ENCODE measurements around the gene TMEM41B.
"Not testable (repeated sequence)": the region's sequence is repeated elsewhere in the genome, so short reads cannot be mapped to it uniquely, and the experiment has no call there.

Gene TMEM41B

DNA sequence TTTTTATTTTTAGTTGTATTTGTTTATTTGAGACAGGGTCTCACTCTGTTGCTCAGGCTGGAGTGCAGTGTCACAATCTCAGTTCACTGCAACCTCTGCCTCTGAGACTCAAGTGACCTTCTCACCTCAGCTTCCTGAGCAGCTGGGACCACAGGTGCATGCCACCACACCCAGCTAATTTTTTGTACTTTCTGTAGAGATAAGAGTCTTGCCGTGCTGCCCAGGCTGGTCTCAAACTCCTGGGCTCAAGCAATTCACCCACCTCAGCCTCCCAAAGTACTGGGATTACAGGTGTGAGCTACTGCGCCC, 53.6 kb downstream of the TMEM41B start:
- DNase-seq (ENCODE audit: low read depth in 2 of 2), result not testable (repeated sequence)

- DNase-seq (ENCODE audit: low read depth in 2 of 2), result no peak
These were observed 54.2 kb downstream of the TMEM41B start for GRCh38 chr11:9259981-9260837.

- DNase-seq (ENCODE audit: low read depth in 2 of 2), result not testable (repeated sequence)
These were observed 56.1 kb downstream of the TMEM41B start for GRCh38 chr11:9258279-9258678.

DNA sequence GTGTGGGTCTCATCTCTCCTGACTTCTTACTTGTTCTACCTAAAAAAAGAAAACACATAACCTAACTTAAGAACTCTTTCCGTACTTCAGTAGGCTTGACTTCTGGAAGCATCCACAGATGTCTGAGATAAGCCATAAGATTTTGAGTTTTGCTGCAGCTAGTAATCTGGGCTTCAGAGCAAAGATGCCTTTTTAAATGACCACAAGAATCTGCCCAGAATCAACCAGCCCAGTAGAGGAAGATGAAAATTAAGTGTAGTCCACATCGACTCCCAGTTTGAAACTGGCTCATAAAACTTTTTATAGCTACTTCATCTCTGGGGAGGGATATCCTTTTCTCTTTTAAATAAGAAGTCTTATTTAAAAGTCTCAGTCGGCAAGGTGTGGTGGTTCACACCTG, 60.0 kb downstream of the TMEM41B start:
- DNase-seq (ENCODE audit: low read depth in 2 of 2), result no peak

DNA sequence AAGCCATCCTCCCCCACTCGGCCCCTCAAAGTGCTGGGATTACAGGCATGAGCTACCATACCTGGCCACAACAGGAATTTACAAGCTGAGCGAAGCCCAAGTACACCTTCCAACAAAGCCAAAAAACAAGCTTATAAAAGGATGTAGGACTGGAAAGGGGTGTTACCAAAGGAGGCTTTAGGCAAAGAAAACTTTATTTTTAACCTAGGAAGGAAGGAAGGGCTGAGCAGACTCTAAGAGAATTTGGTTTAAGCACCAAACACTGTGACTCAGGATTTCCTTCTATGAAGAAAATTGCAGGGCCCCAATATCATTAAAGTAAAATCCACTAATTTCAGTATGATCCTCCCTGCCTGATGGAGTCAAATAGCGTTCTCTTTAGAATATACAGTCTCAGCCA, 61.3 kb downstream of the TMEM41B start:
- no peak for DNase-seq (ENCODE audit: low read depth in 2 of 2)

DNA sequence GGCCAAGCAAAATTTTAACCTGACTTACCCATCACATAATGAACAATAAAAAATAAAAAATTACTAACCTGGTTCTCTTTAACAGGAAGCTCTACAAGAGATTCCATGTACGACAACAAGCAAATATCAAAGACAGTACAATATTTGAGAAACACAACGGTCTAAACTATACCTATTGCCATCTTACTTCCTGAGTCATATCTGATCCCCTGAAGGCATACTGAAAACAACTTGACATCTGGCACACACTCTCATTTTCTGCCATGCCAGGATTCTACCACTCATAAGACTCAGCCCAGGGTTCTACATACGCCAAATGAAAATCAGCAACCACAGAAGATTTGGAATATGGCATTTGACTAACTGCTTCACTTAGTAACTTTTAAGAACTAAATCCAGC, 63.1 kb downstream of the TMEM41B start:
- peak in 1 of 2 donors; percentile 3 for DNase-seq (ENCODE audit: low read depth in 2 of 2)

DNA sequence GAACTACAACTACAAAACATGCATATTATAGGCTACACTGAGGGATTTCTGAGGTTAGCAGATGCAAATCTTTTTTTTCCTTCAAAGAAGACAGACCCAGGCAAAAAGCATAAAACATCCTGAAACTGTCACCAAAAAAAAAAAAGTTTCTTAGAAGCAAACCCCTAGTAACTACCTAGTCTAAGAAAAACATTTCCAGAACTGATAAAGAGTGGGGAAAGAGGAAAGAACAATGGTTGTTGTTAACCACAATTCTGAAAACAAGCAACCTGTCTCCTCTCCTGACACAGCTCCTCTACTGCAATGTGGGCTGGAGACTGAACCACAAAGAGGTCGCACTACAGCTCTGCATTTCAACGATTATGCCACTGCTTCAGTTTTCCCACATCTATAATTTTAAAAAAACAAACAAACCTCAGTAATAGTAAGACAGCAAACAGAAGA, 64.2 kb downstream of the TMEM41B start:
- DNase-seq (ENCODE audit: low read depth in 2 of 2), result peak in 1 of 2 donors; percentile 34

DNA sequence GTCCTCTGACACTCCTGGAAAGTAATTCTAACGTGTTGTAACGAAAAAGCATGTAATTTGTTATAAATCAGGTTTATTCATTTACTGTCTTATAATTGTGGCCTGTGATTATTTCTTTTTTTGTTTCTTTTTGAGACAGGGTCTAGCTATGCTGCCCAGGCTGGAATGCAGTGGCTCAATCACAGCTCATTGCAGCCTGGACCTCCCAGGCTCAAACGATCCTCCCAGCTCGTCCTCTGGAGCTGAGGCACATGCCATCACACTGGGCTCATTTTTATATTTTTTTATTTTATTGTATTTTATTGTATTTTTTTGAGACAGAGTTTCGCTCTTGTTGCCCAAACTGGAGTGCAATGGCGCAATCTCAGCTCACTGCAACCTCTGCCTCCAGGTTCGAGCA, 65.1 kb downstream of the TMEM41B start:
- no peak for DNase-seq (ENCODE audit: low read depth in 2 of 2)

- DNase-seq (ENCODE audit: low read depth in 2 of 2), result no peak
These were observed 66.5 kb downstream of the TMEM41B start for GRCh38 chr11:9247863-9248262.

GRCh38 chr11:9236242-9236641, 78.2 kb downstream of the TMEM41B start:
- DNase-seq (ENCODE audit: low read depth in 2 of 2), result not testable (repeated sequence)

DNA sequence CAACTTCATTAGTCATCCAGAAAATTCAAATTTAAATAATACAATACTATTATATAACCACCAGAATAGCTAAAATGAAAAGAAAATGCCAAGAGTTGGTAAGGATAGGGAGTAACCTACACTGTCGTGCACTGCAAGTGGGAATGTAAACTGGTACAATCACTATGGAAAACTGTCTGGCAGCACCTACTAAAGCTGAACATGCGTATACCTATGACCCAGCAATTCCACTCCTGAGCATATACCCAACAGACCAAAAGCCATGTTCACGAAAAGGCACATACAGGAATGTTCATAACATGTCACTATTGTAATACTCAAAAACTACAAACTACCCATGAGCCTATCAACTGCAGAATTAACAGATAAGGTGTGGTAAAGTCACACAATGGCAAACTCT, 81.9 kb downstream of the TMEM41B start:
- DNase-seq (ENCODE audit: low read depth in 2 of 2), result no peak

DNA sequence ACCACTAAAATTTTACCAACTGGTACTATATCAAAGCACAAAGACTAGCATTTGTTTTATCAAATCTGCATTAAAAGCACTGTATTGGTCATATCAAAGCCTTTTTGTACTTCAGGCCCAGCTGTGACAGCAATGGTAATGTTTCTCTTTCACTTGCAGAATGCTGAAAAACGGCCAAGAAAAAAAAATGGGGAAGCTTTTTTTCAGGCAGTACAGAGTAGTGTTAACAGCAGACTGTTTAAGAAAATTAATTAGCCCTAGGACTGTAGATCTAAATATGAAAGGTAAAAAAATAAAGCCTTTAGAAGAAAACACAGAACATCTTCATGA, 82.6 kb downstream of the TMEM41B start:
- DNase-seq (ENCODE audit: low read depth in 2 of 2), result no peak
